Aorta (tissue), 5 donors: ENCODE results near the gene QSOX2. TPM values are rescaled to one million over a fixed set of nuclear protein-coding genes. Genes with fewer than 3 reads are reported as not detected.

Experiments
- ATAC-seq: fragments of 200-7000 bp; cut with Tn5 transposase; one replicate; pipeline ENCODE4 v1.9.1; 2022; ENCODE audit warnings: moderate library complexity; ENCODE audit not compliant: low FRiP score
- DNase-seq, 2 donors: peaks; one replicate each; pipeline ENCODE4 v3.0.0-alpha.2; 2020
- H3K27ac ChIP-seq, 2 donors: one replicate each; pipeline ENCODE4 v1.5.1; 2013; ENCODE audit warnings: low read length in 2 of 2, mild to moderate bottlenecking in 2 of 2, moderate library complexity in 2 of 2, control low read depth in 1 of 2, inconsistent platforms in 1 of 2, low read depth in 1 of 2
- H3K27me3 ChIP-seq, 2 donors: one replicate each; pipeline ENCODE4 v1.6.1; 2013; ENCODE audit warnings: control low read depth in 1 of 2, low read length in 1 of 2, mild to moderate bottlenecking in 1 of 2, moderate library complexity in 1 of 2; ENCODE audit not compliant: insufficient read depth in 2 of 2, control insufficient read depth in 1 of 2
- H3K36me3 ChIP-seq, 2 donors: one replicate each; pipeline ENCODE4 v1.6.1; 2013; ENCODE audit warnings: control low read depth in 1 of 2, low read length in 1 of 2, mild to moderate bottlenecking in 1 of 2; ENCODE audit not compliant: insufficient read depth in 2 of 2, control insufficient read depth in 1 of 2
- H3K4me1 ChIP-seq, 2 donors: one replicate each; pipeline ENCODE4 v1.6.1; 2013; ENCODE audit warnings: low read length in 2 of 2, control low read depth in 1 of 2, mild to moderate bottlenecking in 1 of 2, moderate library complexity in 1 of 2; ENCODE audit not compliant: insufficient read depth in 2 of 2, control insufficient read depth in 1 of 2
- H3K4me3 ChIP-seq, 2 donors: one replicate each; pipeline ENCODE4 v1.5.1; 2013; ENCODE audit warnings: low read length in 2 of 2, control low read depth in 1 of 2, mild to moderate bottlenecking in 1 of 2
- H3K9me3 ChIP-seq: one replicate; pipeline ENCODE4 v1.6.1; 2013; ENCODE audit warnings: mild to moderate bottlenecking, low read length; ENCODE audit not compliant: control insufficient read depth
- WGBS, 2 donors: extraction: QIAGEN DNeasy Blood & Tissue Kit; methylation state at CpG; one replicate each; pipeline ENCODE4 v1.1.7; 2013; 5-methylcytosine and 5-hydroxymethylcytosine counted together
- intact Hi-C, 2 donors: fragments of 100-400 bp; cut with DNase I; formaldehyde crosslinking; loops; one replicate each; pipeline versions ENCODE4 v1.14.2 to v1.15.0; 2022
- polyA plus RNA-seq, 2 donors: library from polyadenylated mRNA; stranded (reverse); fragments of 200-250 nt; gene quantifications; one replicate each; pipeline ENCODE4 v1.2.3, GENCODE V29; 2013
- total RNA-seq, 2 donors: library from RNA; stranded (reverse); fragmentation: NEBNext Ultra II Directional; extraction: Animal tissue kit (Norgen Biotek cat#: 25700); gene quantifications; one replicate each; pipeline ENCODE4 v1.2.1, GENCODE V29; 2021
- donor health status: healthy with polysubstance abuse.
- donor health status: Bipolar disorder and iron deficiency.
- donor health status: DM: no; HTN: no; CAD: no.
- donor health status: DM: no; HTN: no; CAD: no.
- donor health status: DM: yes; HTN: yes; CAD: no.

The QSOX2 gene
- total and polyA plus RNA-seq, 4 donors, result 1.0 to 7.9 (median 6.3) TPM

DNA sequence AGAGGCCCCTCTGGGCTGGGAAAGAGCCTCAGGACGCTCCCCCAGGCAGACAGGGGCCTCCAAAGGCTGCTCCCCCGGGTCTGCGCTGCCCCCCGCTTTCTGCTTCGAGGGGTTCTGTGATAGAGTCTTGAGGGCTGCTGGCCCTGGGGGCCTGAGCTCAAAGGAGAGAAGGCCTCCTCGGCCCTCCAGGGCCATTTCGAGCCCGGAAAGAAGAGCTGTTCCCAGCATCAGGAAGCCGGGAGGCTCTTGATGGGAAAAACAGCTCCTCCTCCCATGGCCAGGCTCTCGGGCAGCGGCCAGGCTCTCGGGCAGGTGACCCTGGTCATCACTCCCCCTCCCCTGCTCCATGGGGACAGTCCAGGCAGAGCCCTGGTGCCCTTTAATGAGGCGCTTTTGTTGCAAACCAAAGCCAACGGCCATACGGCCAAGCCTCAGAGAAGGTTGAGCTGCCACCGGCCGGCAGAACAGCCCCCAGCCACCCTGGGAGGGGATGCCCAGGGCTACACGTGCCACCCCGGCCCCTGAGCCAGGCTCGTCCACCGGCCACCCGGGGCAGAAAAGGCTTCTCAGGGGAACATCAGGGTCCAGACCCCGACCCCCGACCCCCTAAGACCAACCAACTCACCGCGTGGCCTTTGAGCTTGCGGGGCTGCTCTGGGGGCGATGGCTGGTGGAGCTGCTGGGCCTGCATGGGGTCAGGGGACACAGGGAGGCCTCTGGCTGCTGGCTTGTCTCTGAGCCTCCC lies 16.2 kb upstream of the QSOX2 start:
- Histone ChIP-seq H3K27ac (no peak overlapping the region), H3K36me3 (no peaks in the 10 kb centered on the region), H3K4me1 (no peaks in the 10 kb centered on the region), H3K9me3 (no peaks in the 10 kb centered on the region), H3K4me3 (no peak overlapping the region), H3K27me3 (no peaks in the 10 kb centered on the region)
- no peak for DNase-seq
- ATAC-seq, result no peak
- 81 to 85% methylated on average over 28 of the region's 28 CpGs for WGBS, 2 donors
- intact Hi-C loops, result no loop called here

DNA sequence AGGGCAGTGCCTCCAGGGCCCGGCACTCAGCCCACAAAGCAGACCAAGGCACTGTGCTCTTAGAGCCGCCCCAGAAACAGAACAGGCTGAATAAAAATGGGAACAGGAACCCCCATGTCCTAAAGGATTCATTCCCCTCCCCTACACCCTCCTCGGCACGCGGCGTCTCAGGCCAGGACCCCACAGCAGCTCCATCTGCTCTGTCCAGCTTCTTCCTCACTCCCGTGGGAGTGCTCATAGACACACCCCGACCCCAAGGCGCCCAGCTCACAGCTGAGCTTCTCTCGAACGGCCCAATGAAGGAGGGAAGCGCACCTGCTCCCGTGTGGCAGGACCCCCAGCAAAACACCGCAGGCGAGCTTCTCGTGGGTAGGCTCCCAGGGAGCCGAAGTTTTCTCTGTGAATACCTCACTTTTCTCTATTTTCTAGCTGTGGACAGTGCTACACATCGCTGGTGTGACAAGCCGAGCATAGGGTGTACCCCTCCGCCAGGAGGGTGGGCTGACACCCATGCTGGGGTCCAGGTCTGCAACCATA lies 15.4 kb upstream of the QSOX2 start:
- Histone ChIP-seq H3K27ac (no peak overlapping the region), H3K4me3 (no peak overlapping the region), H3K36me3 (no peaks in the 10 kb centered on the region), H3K9me3 (no peaks in the 10 kb centered on the region), H3K27me3 (no peaks in the 10 kb centered on the region), H3K4me1 (no peaks in the 10 kb centered on the region)
- 85 to 89% methylated on average over 20 of the region's 20 CpGs for WGBS, 2 donors
- intact Hi-C loops, result no loop called here
- ATAC-seq, result no peak
- DNase-seq, result no peak

- Histone ChIP-seq H3K36me3 (no peaks in the 10 kb centered on the region), H3K27ac (no peak overlapping the region), H3K4me3 (no peak overlapping the region), H3K27me3 (no peaks in the 10 kb centered on the region), H3K9me3 (no peaks in the 10 kb centered on the region), H3K4me1 (no peaks in the 10 kb centered on the region)
- intact Hi-C loops, result no loop called here
- 93 to 94% methylated on average over 10 of the region's 10 CpGs for WGBS, 2 donors
- no peak for DNase-seq
- no peak for ATAC-seq
Observed at GRCh38 chr9:136260521-136260920, 14.9 kb upstream of the QSOX2 start.

GRCh38 chr9:136259836-136260235 lies 14.2 kb upstream of the QSOX2 start:
- Histone ChIP-seq H3K27me3 (no peaks in the 10 kb centered on the region), H3K4me1 (no peaks in the 10 kb centered on the region), H3K9me3 (no peaks in the 10 kb centered on the region), H3K27ac (no peak overlapping the region), H3K4me3 (no peak overlapping the region), H3K36me3 (no peaks in the 10 kb centered on the region)
- 82 to 88% methylated on average over 17 of the region's 17 CpGs for WGBS, 2 donors
- ATAC-seq, result no peak
- intact Hi-C loops, result no loop called here
- DNase-seq, result no peak

DNA sequence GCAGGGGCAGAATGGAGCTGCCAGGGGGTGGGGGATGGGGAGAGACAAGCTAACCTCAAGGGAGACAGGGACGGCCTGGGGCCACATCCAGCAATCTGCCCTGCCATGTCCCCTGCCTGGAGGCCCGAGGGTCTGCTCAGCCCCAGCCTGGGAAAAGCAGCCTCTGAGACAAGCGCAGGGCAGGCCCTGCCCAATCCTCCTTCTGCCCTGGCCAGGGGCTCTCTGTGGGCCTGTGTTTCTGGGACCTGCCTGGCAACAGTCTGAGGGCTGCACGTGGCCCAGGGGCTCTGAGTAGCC lies 13.9 kb upstream of the QSOX2 start:
- H3K27me3 ChIP-seq, result no peaks in the 10 kb centered on the region
- intact Hi-C loops, result no loop called here
- no peak overlapping the region for H3K27ac ChIP-seq
- DNase-seq, result no peak
- no peaks in the 10 kb centered on the region for H3K9me3 ChIP-seq
- H3K4me1 ChIP-seq, result no peaks in the 10 kb centered on the region
- no peaks in the 10 kb centered on the region for H3K36me3 ChIP-seq
- WGBS, 2 donors, result 72 to 82% methylated on average over 4 of the region's 4 CpGs
- H3K4me3 ChIP-seq, result no peak overlapping the region
- no peak for ATAC-seq

GRCh38 chr9:136258786-136259516 lies 13.3 kb upstream of the QSOX2 start:
- ATAC-seq (no peak), DNase-seq (no peak)
- H3K4me1 ChIP-seq, result no peaks in the 10 kb centered on the region
- no peaks in the 10 kb centered on the region for H3K36me3 ChIP-seq
- intact Hi-C loops, result no loop called here
- no peak overlapping the region for H3K27ac ChIP-seq
- 84 to 87% methylated on average over 22 of the region's 22 CpGs for WGBS, 2 donors
- no peaks in the 10 kb centered on the region for H3K27me3 ChIP-seq
- H3K4me3 ChIP-seq, result no peak overlapping the region
- no peaks in the 10 kb centered on the region for H3K9me3 ChIP-seq

DNA sequence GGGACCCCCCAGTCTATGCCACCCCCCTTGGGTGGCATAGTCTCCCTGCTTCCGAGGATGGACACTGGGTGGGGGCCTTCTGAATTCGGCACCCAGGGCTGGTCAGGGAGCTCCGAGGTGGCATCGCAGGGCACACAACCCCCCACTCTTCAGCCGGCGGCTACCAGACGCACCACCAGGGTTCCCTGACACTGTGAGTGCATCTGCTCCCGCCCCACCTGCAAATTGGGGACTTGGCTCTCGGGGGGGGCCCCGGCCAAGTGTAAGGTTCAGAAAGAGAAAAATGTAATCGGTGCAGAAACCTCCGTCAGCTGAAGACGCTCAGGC lies 12.7 kb upstream of the QSOX2 start:
- Histone ChIP-seq H3K4me1 (no peaks in the 10 kb centered on the region), H3K4me3 (no peak overlapping the region), H3K27me3 (no peaks in the 10 kb centered on the region), H3K27ac (no peak overlapping the region), H3K36me3 (no peaks in the 10 kb centered on the region), H3K9me3 (no peaks in the 10 kb centered on the region)
- intact Hi-C loops, result no loop called here
- no peak for DNase-seq
- WGBS, 2 donors, result 83% methylated on average over 13 of the region's 13 CpGs
- ATAC-seq, result no peak

- Histone ChIP-seq H3K27me3 (no peaks in the 10 kb centered on the region), H3K27ac (no peak overlapping the region), H3K9me3 (no peaks in the 10 kb centered on the region), H3K4me3 (no peak overlapping the region), H3K36me3 (no peaks in the 10 kb centered on the region), H3K4me1 (no peaks in the 10 kb centered on the region)
- intact Hi-C loops, result no loop called here
- 83 to 84% methylated on average over 38 to 39 of the region's 39 CpGs for WGBS, 2 donors
- ATAC-seq, result no peak
- no peak for DNase-seq
Observed at GRCh38 chr9:136257381-136258298, 12.0 kb upstream of the QSOX2 start.
